ENCODE results near the gene IQGAP1. TPM values are rescaled to one million over a fixed set of nuclear protein-coding genes. Genes with fewer than 3 reads are reported as not detected.
A peak's percentile ranks its signal among the peaks of the same experiment; 100 is the strongest.
"Not testable (repeated sequence)": the region's sequence is repeated elsewhere in the genome, so short reads cannot be mapped to it uniquely, and the experiment has no call there.

The IQGAP1 gene
- total RNA-seq, 1 donor from 2014 or later = 486 TPM

- DNase-seq (ENCODE audit: low read depth) = no peak
Measured at GRCh38 chr15:90407871-90408317, 19.9 kb downstream of the IQGAP1 start.

- no peak for DNase-seq (ENCODE audit: low read depth)
Measured at GRCh38 chr15:90408657-90409056, 20.6 kb downstream of the IQGAP1 start.

DNA sequence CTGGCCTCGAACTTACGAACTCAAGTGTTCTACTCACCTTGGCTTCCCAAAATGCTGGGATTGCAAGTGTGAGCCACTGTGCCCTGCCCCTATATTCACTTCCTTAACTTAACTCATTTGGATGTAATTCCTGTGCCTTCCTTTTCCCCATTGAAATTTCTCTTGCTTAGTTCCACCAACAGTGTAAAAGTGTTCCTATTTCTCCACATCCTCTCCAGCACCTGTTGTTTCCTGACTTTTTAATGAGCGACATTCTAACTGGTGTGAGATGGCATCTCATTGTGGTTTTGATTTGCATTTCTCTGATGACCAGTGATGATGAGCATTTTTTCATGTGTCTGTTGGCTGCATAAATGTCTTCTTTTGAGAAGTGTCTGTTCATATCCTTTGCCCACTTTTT, 21.5 kb downstream of the IQGAP1 start:
- DNase-seq (ENCODE audit: low read depth) = not testable (repeated sequence)

GRCh38 chr15:90410316-90410715, 22.3 kb downstream of the IQGAP1 start:
- not testable (repeated sequence) for DNase-seq (ENCODE audit: low read depth)

- DNase-seq (ENCODE audit: low read depth) = no peak
Measured at GRCh38 chr15:90411176-90411575, 23.1 kb downstream of the IQGAP1 start.

GRCh38 chr15:90412356-90413194, 24.5 kb downstream of the IQGAP1 start:
- DNase-seq (ENCODE audit: low read depth) = peak; percentile 67

- peak; percentile 43 for DNase-seq (ENCODE audit: low read depth)
Measured at GRCh38 chr15:90413411-90414379, 25.7 kb downstream of the IQGAP1 start.

GRCh38 chr15:90414408-90415028, 26.5 kb downstream of the IQGAP1 start:
- no peak for DNase-seq (ENCODE audit: low read depth)

DNA sequence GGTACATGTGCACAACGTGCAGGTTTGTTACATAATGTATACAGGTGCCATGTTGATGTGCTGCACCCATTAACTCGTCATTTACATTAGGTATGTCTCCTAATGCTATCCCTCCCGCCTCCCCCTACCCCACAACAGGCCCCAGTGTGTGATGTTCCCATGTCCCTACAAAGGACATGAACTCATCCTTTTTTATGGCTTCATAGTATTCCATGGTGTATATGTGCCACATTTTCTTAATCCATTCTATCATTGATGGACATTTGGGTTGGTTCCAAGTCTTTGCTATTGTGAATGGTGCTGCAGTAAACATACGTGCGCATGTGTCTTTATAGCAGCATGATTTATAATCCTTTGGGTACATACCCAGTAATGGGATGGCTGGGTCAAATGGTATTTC, 28.0 kb downstream of the IQGAP1 start:
- DNase-seq (ENCODE audit: low read depth) = not testable (repeated sequence)

GRCh38 chr15:90418627-90419026, 30.6 kb downstream of the IQGAP1 start:
- DNase-seq (ENCODE audit: low read depth) = peak; percentile 70

GRCh38 chr15:90419206-90419605, 31.2 kb downstream of the IQGAP1 start:
- DNase-seq (ENCODE audit: low read depth) = no peak

- DNase-seq (ENCODE audit: low read depth) = peak; percentile 83
Measured at GRCh38 chr15:90419738-90420406, 31.8 kb downstream of the IQGAP1 start.

- no peak for DNase-seq (ENCODE audit: low read depth)
Measured at GRCh38 chr15:90420451-90420850, 32.4 kb downstream of the IQGAP1 start.

GRCh38 chr15:90421527-90421926, 33.5 kb downstream of the IQGAP1 start:
- DNase-seq (ENCODE audit: low read depth) = peak; percentile 60

DNA sequence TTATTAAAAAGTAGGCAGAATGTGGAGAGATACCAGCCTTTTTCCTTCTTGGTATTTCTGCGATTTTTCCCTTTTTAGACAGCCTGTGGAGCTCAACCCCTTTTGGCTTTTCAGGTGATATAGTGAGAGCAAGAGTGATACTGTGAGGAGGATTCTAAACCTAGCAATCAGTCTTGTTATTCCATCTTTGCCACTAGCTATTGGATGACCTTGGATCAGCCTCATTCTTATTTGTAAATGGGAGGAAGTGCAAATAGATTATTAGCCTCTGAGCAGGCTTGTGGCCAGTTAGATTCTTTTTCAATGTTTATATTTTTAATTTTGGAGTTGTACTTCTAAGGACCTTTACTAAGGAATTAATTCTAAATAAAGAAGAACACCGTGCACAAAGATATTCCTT, 34.0 kb downstream of the IQGAP1 start:
- DNase-seq (ENCODE audit: low read depth) = no peak

GRCh38 chr15:90422936-90423335, 34.9 kb downstream of the IQGAP1 start:
- DNase-seq (ENCODE audit: low read depth) = no peak

GRCh38 chr15:90423801-90424319, 35.8 kb downstream of the IQGAP1 start:
- DNase-seq (ENCODE audit: low read depth) = no peak

DNA sequence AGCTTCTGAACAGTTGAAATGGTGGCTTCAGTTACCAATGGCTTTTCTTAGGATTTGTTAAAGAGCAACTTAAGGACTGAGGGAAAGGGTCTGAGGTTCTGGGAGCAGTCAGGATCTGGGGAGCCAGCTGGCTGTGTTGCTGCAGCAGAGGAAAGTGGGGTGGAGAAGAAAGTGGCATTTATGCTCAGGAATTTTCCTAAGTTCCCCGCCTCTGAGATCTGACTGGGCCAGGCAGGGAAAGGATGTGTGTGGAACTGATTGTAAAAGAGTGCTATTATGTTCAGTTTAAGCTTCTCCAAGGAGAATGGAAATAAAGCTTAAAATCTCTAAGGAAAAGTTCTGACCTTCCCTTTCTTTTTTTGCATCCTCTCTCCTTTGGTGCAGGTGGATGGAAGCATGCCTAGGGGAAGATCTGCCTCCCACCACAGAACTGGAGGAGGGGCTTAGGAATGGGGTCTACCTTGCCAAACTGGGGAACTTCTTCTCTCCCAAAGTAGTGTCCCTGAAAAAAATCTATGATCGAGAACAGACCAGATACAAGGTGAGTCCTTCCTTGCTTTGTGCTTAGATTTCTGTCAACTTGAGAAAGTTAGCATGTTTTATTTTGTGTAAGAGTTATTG, 37.8 kb downstream of the IQGAP1 start:
- no peak for DNase-seq (ENCODE audit: low read depth)

- no peak for DNase-seq (ENCODE audit: low read depth)
Measured at GRCh38 chr15:90427185-90427584, 39.1 kb downstream of the IQGAP1 start.

- no peak for DNase-seq (ENCODE audit: low read depth)
Measured at GRCh38 chr15:90432253-90432652, 44.2 kb downstream of the IQGAP1 start.

Measured in renal cortical epithelial cell (primary cell).